GM19438 (cell line): Measurements from ENCODE around the gene INSIG1.

Experiments
- ATAC-seq: cut with Tn5 transposase; IDR thresholded peaks from one replicate; pipeline ENCODE4 v1.9.1; 2021; ENCODE audit warnings: low read depth; ENCODE audit not compliant: unreplicated experiment

The INSIG1 gene

DNA sequence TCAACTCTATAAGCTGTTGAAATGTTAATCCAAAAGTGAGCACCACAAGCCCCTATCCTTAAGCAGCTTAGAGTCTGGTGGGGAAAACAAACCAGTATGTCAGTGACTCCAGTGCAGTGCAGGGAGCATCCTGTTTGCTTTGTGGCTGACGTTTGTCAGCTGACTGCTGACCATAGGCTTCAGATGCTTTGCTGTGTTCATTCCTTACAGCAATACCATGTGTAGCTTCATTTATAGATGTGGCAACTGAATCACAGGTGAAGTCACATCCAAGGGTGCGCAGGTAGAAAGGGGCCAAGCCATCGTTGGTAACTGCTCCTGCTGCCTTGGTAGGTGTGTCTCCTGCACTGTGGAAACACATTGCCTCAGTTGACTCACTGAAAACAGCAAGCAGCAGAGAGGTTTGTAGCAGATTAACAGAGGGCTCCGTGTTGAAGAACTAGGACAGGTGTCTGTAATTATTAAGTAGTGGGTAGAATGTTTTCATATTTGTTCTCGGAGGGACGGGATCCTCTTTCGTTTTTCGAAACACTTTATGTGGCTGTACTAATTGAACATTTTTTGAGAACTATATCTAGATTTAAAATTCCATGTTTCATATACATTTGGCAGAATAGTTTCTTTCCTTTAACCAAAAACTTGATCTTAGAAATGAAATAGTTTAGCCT lies 2.0 kb downstream of the INSIG1 start:
- no peak for ATAC-seq

DNA sequence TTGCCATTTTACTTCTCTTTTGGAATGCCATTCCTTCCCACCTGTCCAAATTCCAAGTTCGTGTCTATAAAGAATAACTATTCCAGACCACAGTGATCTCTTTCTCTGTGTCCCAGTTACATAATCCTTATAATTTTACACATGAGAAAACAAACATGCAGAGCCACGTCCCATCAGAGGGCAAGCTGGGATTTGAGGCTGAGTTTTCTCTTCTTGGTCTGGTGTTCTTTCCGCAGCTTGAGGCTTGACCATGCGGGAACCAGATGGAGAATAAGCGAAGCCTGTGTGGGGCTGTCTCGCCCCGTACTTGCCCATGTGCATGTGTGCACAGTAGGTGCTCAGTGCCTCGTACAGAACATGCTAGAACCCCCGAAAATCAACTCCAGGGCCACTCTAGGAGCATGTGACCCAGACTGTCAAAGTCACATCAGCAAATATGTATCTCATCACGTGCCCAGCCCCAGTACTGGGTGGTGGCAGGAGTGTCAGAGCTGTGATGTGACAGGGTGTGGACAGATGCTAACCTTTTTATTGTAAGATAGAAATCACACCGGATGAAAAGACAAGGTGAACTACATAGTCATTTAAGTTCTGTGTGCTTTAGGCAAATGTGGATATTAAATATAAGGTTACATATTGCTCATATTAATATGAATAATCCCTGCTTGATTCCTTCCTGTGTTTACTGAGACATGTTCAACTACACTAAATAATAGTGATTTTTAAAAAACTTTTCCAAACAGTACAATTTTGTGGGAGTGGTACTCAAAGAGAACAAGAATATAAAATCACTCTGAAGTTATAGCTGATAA lies 3.2 kb downstream of the INSIG1 start:
- ATAC-seq: no peak

- ATAC-seq: no peak
These were observed 5.4 kb downstream of the INSIG1 start for GRCh38 chr7:155303039-155303593.

DNA sequence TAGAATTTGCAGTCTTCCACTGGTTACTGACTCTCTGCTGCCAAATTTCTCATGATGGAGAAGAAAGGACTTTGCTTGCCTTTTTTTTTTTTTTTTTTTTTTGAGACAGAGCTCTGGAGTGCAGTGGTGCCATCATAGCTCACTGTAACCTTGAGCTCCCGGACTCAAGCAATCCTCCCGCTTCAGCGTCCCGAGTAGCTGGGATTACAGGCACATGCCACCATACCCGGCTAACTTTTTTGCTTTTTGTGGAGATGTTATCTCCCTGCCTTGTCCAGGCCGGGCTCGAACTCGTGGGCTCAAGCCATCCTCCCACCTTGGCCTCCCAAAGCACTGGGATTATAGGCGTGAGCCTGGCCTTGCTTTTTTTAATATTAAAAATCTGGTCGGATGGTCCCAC lies 6.2 kb downstream of the INSIG1 start:
- no peak for ATAC-seq

- ATAC-seq: no peak
These were observed 7.7 kb downstream of the INSIG1 start for GRCh38 chr7:155305231-155305904.

GRCh38 chr7:155306673-155307470 lies 9.2 kb downstream of the INSIG1 start:
- no peak for ATAC-seq

DNA sequence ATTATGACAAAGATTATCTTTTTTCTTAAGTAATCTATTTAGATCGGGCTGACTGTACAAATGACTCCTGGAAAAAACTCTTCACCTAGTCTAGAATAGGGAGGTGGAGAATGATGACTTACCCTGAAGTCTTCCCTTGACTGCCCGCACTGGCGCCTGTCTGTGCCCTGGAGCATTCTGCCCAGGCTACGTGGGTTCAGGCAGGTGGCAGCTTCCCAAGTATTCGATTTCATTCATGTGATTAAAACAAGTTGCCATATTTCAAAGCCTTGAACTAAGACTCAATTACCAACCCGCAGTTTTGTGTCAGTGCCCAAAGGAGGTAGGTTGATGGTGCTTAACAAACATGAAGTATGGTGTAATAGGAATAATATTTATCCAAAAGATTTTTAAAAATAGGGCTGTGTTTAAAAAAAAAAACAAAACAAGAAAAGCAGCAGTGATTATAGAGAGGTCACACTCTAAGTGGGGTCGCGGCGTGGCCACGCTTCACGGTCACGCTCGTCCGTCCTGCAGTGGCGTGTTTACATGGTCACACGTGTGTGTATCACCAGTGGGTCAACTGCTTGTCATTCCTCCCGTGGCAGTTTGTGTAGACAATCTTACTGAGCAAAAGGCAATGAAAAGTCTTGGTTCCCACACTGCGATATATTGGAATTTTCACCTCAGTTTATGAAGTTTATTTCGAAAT lies 10.8 kb downstream of the INSIG1 start:
- ATAC-seq: no peak

DNA sequence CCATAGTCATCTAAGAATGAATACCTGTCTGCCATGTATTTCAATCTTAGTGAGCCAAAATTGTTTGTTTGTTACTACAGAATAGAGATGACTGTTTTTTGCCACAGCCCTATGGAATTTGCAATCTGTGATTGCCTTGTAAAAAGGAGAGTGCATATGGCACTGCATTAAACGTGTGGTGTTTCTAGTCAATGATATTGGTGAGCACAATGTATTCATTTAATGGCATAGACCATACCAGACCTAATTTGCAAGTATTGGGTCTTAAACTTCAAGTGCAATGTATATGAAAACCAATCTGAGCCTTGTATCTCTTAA lies 11.3 kb downstream of the INSIG1 start:
- ATAC-seq: no peak

DNA sequence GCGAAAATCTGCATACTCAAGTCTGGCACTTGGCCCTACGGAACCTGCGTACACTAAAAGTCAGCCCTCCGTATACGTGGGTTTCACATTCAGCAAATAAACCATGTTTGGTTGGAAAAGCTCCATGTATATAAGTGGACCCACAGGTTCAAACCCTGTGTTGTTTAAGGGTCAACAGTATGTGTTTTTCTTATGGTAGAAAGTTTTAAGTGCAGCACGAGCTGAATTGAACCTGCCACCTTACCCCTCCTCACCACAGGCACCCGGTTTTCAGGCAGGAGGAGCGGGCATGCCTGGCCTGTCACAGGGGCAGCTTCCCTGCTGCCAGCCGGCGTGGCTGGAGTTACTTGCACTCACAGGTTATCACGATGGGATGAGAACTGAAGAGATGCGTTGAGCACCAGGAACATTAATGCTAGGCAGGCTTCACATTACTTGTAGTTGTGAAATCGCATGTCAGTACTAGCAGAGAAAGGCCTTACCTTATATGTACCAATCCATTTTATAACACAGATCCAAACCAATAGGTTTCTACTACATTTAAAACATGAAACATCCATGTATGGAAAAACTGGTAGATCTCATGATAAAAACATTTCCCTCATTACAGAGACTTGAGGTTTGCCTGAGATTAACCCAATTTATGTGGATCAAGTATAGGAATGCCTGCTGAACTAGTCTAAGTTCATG lies 12.9 kb downstream of the INSIG1 start:
- no peak for ATAC-seq

DNA sequence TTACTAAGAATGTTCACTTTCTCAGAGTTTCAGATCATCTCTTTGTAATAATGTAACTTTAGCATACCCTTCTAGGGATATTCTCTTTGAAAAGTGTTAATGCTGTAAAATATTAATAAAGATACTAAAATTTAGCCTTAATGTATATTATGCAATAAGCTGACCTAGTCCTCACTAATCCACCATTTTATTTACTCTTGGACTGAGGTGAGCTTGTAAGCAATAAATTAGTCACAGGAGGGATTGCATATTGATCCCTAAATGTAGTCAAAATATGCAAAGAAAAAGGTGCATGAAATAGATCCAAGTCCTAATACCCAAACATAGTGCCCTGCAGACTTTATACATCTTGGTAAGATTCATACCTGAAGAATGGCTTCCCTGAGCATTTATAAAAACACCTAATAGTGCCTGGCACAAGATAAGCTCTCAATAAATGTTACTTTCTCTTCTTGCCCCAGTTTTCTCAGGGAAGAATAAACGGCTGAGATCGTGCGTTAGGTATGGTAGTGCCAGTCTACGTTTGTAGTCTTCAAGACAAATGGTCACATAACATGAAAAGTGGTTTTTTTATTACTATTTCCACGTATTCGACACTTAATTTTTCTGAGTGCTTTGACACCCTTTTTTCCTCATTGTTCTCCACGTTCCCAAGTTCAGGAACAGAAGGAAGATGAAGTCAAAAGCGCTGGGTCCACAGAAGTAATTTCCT lies 14.3 kb downstream of the INSIG1 start:
- ATAC-seq: no peak

DNA sequence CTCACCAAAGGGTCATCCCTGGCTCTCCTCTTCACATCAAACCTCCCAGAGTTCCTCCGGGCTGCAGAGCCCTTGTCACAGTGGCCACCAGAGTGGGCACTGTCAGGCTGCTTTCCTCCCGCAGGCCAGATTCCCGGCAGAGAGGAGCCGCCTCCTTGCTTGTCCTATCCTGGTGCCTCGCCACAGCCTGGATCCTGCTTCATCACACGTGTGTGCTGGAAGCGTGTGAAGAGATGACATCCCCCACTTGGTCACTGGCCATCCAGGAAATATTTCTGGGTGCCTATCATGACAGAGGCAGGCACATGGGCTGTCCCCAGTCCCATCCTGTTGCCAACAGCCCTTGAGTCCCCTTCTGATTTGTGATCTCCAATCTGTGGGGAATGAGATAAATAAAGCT lies 15.0 kb downstream of the INSIG1 start:
- no peak for ATAC-seq

- ATAC-seq: no peak
These were observed 15.4 kb downstream of the INSIG1 start for GRCh38 chr7:155313096-155313495.

DNA sequence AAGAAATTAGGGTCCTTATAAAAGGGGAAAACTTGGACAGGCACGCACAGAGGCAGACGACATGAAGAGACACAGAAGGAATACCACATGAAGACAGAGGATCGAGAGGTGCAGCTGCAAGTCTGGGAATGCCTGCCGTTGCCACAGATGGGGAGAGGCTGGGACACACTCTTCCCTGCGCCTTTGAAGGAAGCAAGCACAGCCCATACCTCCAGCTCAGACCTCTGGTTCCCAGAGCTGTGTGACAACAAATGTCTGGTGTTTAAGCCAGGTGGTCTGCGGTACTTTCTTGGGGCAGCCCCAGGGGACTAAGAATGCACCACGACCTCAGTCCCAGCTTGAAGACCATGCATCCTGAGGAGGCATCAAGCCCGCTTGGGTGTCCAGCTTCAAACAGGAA lies 18.3 kb downstream of the INSIG1 start:
- ATAC-seq: no peak

- no peak for ATAC-seq
These were observed 18.9 kb downstream of the INSIG1 start for GRCh38 chr7:155316427-155317113.

- ATAC-seq: no peak
These were observed 19.4 kb downstream of the INSIG1 start for GRCh38 chr7:155317114-155317434.

DNA sequence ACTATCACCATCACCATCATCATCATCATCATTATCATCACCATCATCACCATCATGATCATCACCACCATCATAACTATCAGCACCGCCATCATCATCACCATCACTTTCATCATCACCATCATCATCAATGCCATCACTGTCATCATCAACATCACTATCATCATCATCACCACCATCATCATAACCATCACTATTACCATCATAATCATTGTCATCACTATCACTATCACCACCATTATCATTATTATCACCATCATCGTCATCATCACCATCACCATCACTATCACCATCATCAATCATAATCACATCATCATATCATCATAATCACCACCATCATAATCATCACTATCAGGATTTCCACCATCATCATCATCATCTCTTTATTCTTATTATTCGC lies 20.6 kb downstream of the INSIG1 start:
- no peak for ATAC-seq

DNA sequence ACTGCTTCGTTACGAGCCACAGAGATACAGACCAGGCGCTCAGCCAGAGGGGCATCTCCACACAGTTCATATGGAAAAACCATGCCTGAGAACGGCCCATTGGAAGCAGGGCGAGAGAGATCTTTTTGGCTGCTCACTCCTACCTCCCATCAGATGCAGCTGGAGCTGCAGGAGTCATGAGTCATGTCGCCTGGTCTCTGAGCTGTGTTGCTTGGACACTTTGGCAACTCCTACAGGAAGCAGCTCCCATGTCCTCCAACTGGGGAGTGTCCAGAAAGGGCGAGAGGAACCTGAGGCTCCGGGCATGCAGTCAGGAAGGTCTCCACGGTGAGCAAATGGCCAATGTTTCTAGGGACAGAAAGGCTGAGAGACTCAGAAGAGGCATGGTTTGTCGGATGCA lies 24.9 kb downstream of the INSIG1 start:
- ATAC-seq: no peak

DNA sequence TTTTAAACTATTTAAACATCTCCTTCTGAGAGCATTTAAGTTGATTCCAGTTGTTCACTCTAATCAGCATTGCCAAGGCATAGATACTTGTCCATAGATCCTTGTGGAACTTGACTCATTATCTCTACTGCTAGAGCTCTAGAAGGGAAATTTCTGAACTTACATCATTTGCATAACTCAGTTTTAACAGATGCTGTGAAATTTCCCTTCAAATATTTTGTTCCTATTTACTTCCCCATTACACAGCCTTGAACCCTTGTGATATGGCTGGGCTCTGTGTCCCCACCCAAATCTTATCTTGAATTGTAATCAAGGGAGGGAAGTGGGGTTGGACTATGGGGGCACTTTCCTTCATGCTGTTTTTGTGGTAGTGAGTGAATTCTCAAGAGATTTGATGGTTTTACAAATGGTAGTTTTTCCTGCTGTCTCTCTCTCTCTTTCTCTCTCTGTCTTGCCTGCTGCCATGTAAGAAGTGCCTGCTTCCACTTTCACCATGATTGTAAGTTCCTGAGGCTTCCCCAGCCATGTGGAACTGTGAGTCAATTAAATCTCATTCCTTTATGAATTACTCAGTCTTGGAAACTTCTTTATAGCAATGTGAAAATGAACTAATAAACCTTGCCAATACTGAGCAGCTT lies 25.4 kb downstream of the INSIG1 start:
- ATAC-seq: no peak
